Measurements from ENCODE around the gene KIF5A.
"Not testable (repeated sequence)": the region's sequence is repeated elsewhere in the genome, so short reads cannot be mapped to it uniquely, and the experiment has no call there.

Gene KIF5A

DNA sequence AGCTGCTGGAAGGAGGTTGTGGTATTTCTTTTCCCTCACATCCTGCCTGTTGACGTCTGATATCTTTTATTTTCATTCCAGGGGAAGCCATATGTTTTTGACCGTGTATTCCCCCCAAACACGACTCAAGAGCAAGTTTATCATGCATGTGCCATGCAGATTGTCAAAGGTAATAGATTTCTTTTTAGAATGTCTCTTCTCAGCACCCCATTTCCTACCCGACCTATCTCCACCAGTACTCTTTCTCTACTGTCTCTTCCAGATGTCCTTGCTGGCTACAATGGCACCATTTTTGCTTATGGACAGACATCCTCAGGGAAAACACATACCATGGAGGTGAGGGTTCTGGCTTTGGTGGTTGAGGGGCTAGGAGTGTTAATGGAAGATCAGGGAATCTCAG lies 13.5 kb downstream of the KIF5A start:
- POLR2A ChIA-PET: interaction anchor here (1.0 kb wide), 1 partner anchor 43 kb away, joined by 9 read pairs; the partner anchor contains the start of gene DDIT3
- CTCF ChIA-PET: interaction anchor here (1.6 to 3.7 kb wide), 2 partner anchors 20 to 27 kb away, joined by 5 to 15 read pairs; no protein-coding TSS in a partner anchor
- DNase-seq: peak in 2 of 3 donors; percentile 45 to 66
- Histone ChIP-seq H3K27me3 (replicated peaks in 2 of 5; ENCODE audit: control insufficient read depth in 4 of 5, insufficient read depth in 5 of 5, low read length in 4 of 5) (peaks cover 0 to 6% (median 0%) of the 10 kb centered on the region in 5 experiments), H3K36me3 (ENCODE audit: control insufficient read depth in 4 of 4, insufficient read depth in 4 of 4, low read length in 3 of 4) (peaks cover 0 to 2% (median 0%) of the 10 kb centered on the region in 4 experiments), H3K9me3 (ENCODE audit: control extremely low read depth in 1 of 5, control insufficient read depth in 4 of 5, insufficient read depth in 2 of 5, low read depth in 1 of 5, low read length in 4 of 5) (no peaks in the 10 kb centered on the region), H3K4me1 (ENCODE audit: control extremely low read depth in 1 of 4, control insufficient read depth in 4 of 4, insufficient read depth in 4 of 4, low read length in 3 of 4) (peaks cover 0 to 7% (median 2%) of the 10 kb centered on the region in 4 experiments), H3K4me3 (ENCODE audit: control insufficient read depth in 1 of 7, extremely low read depth in 1 of 7, insufficient read depth in 4 of 7, low read depth in 2 of 7, low read length in 6 of 7) (no peak overlapping the region), H3K27ac (ENCODE audit: insufficient read depth in 1 of 2, low read depth in 1 of 2, low read length in 2 of 2, poor library complexity in 1 of 2, severe bottlenecking in 2 of 2) (no peak overlapping the region)
- 6% methylated on average over 3 of the region's 4 CpGs for WGBS (ENCODE audit: insufficient coverage)

DNA sequence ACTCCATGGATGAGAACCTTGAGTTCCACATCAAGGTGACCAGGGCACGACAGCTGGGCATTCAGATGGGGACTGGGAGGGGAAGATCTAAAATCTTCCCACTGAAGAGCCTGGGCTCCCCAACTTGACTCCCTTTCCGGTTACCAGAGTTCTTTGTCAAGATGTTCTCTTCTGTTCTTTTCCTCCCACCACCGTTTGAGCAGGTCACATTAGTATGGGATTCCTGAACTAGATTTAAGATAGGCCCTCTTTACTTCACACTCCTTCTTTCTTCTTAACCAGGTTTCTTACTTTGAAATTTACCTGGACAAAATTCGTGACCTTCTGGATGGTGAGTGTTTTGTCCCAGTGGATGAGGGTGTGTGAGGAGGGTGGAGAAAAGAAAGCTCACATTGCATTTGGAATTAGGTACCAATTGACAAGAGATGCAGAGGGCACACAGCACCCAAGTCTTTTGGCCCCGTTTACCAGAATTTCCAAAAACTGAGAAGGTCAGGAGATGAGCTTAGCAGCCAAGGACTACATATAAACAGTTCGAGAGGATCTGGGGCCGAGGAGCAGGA lies 14.4 kb downstream of the KIF5A start:
- DNase-seq: no peak
- Histone ChIP-seq H3K4me3 (ENCODE audit: control insufficient read depth in 1 of 7, extremely low read depth in 1 of 7, insufficient read depth in 4 of 7, low read depth in 2 of 7, low read length in 6 of 7) (no peak overlapping the region), H3K27me3 (replicated peaks in 2 of 5; ENCODE audit: control insufficient read depth in 4 of 5, insufficient read depth in 5 of 5, low read length in 4 of 5) (peaks cover 0 to 6% (median 0%) of the 10 kb centered on the region in 5 experiments), H3K4me1 (ENCODE audit: control extremely low read depth in 1 of 4, control insufficient read depth in 4 of 4, insufficient read depth in 4 of 4, low read length in 3 of 4) (peaks cover 0 to 7% (median 2%) of the 10 kb centered on the region in 4 experiments), H3K36me3 (ENCODE audit: control insufficient read depth in 4 of 4, insufficient read depth in 4 of 4, low read length in 3 of 4) (peaks cover 0 to 2% (median 0%) of the 10 kb centered on the region in 4 experiments), H3K9me3 (ENCODE audit: control extremely low read depth in 1 of 5, control insufficient read depth in 4 of 5, insufficient read depth in 2 of 5, low read depth in 1 of 5, low read length in 4 of 5) (no peaks in the 10 kb centered on the region), H3K27ac (ENCODE audit: insufficient read depth in 1 of 2, low read depth in 1 of 2, low read length in 2 of 2, poor library complexity in 1 of 2, severe bottlenecking in 2 of 2) (no peak overlapping the region)
- CTCF ChIA-PET: interaction anchor here (0.6 to 3.7 kb wide), 2 partner anchors 19 to 163 kb away, joined by 4 to 15 read pairs; no protein-coding TSS in a partner anchor
- POLR2A ChIA-PET: interaction anchor here (0.5 kb wide), 1 partner anchor 44 kb away, joined by 3 read pairs; the partner anchor contains the start of gene DDIT3
- WGBS (ENCODE audit: insufficient coverage): 100% methylated on average over 4 of the region's 7 CpGs

DNA sequence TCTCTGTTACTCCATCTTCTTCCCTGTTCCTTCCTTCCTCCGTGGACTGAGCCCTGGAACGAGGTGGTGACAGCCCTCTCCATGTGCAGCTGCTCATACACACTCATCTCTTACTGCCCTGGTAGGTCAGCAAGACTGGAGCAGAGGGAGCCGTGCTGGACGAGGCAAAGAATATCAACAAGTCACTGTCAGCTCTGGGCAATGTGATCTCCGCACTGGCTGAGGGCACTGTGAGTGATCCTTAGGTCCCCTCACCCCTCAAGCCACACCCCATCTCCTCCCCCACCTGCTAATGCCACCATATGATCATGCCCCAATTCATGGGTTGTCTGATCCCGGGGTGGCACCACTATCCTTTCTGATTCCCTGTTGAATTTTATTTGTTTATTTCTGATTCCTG lies 19.0 kb downstream of the KIF5A start:
- Histone ChIP-seq H3K36me3 (ENCODE audit: control insufficient read depth in 4 of 4, insufficient read depth in 4 of 4, low read length in 3 of 4) (peaks cover 0 to 9% (median 1%) of the 10 kb centered on the region in 4 experiments), H3K4me1 (ENCODE audit: control extremely low read depth in 1 of 4, control insufficient read depth in 4 of 4, insufficient read depth in 4 of 4, low read length in 3 of 4) (no peaks in the 10 kb centered on the region), H3K27ac (ENCODE audit: insufficient read depth in 1 of 2, low read depth in 1 of 2, low read length in 2 of 2, poor library complexity in 1 of 2, severe bottlenecking in 2 of 2) (no peak overlapping the region), H3K4me3 (ENCODE audit: control insufficient read depth in 1 of 7, extremely low read depth in 1 of 7, insufficient read depth in 4 of 7, low read depth in 2 of 7, low read length in 6 of 7) (no peak overlapping the region), H3K27me3 (replicated peaks in 2 of 5; ENCODE audit: control insufficient read depth in 4 of 5, insufficient read depth in 5 of 5, low read length in 4 of 5) (peaks cover 0 to 5% (median 0%) of the 10 kb centered on the region in 5 experiments), H3K9me3 (ENCODE audit: control extremely low read depth in 1 of 5, control insufficient read depth in 4 of 5, insufficient read depth in 2 of 5, low read depth in 1 of 5, low read length in 4 of 5) (no peaks in the 10 kb centered on the region)
- 88% methylated on average over 2 of the region's 6 CpGs for WGBS (ENCODE audit: insufficient coverage)
- CTCF ChIA-PET: interaction anchor here (0.9 to 1.6 kb wide), 4 partner anchors 13 to 54 kb away, joined by 3 to 6 read pairs (median 3); no protein-coding TSS in a partner anchor
- DNase-seq: no peak
- POLR2A ChIA-PET: no interaction called here

DNA sequence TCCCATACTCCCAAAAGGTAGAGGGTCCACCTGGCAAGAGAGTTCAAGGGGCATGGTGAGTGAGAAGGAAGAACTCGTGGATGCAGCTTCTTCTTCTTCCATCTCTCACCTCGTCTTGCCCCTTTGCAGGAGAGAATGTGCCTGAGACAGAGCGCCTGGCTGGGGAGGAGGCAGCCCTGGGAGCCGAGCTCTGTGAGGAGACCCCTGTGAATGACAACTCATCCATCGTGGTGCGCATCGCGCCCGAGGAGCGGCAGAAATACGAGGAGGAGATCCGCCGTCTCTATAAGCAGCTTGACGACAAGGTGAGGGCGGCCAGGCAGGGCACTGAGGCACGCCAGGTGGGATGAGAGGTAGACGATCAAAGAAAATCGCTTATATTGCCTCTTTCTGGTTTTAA lies 20.0 kb downstream of the KIF5A start:
- no peaks in the 10 kb centered on the region for H3K9me3 ChIP-seq (ENCODE audit: control extremely low read depth in 1 of 5, control insufficient read depth in 4 of 5, insufficient read depth in 2 of 5, low read depth in 1 of 5, low read length in 4 of 5)
- 95% methylated on average over 15 of the region's 18 CpGs for WGBS (ENCODE audit: insufficient coverage)
- H3K27ac ChIP-seq (ENCODE audit: insufficient read depth in 1 of 2, low read depth in 1 of 2, low read length in 2 of 2, poor library complexity in 1 of 2, severe bottlenecking in 2 of 2): no peak overlapping the region
- DNase-seq: no peak
- no peaks in the 10 kb centered on the region for H3K4me1 ChIP-seq (ENCODE audit: control extremely low read depth in 1 of 4, control insufficient read depth in 4 of 4, insufficient read depth in 4 of 4, low read length in 3 of 4)
- H3K4me3 ChIP-seq (ENCODE audit: control insufficient read depth in 1 of 7, extremely low read depth in 1 of 7, insufficient read depth in 4 of 7, low read depth in 2 of 7, low read length in 6 of 7): no peak overlapping the region
- ChIA-PET POLR2A (no interaction called here), CTCF (interaction anchor here (1.5 to 1.6 kb wide), 2 partner anchors 14 to 52 kb away, joined by 3 to 6 read pairs; no protein-coding TSS in a partner anchor)
- H3K36me3 ChIP-seq (ENCODE audit: control insufficient read depth in 4 of 4, insufficient read depth in 4 of 4, low read length in 3 of 4): peaks cover 0 to 9% (median under 1%) of the 10 kb centered on the region in 4 experiments
- peaks cover 0 to 2% (median 0%) of the 10 kb centered on the region in 5 experiments for H3K27me3 ChIP-seq (replicated peaks in 2 of 5; ENCODE audit: control insufficient read depth in 4 of 5, insufficient read depth in 5 of 5, low read length in 4 of 5)

DNA sequence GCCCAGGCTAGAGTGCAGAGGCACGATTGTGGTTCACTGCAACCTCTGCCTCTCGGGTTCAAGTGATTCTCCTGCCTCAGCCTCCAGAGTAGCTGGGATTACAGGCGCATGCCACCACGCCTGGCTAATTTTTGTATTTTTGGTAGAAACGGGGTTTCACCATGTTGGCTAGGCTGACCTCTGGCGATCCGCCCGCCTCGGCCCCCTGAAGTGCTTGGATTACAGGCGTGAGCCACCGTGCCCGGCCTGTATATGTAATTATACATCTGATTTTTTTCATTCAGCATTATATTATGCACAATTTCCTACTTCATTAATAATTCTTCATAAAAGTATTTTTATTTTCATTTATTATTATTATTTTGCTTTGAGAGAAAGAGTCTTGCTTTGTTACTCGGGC lies 20.6 kb downstream of the KIF5A start:
- WGBS (ENCODE audit: insufficient coverage): 100% methylated on average over 2 of the region's 13 CpGs
- H3K27me3 ChIP-seq (replicated peaks in 2 of 5; ENCODE audit: control insufficient read depth in 4 of 5, insufficient read depth in 5 of 5, low read length in 4 of 5); H3K27ac ChIP-seq (ENCODE audit: insufficient read depth in 1 of 2, low read depth in 1 of 2, low read length in 2 of 2, poor library complexity in 1 of 2, severe bottlenecking in 2 of 2); DNase-seq; H3K4me3 ChIP-seq (ENCODE audit: control insufficient read depth in 1 of 7, extremely low read depth in 1 of 7, insufficient read depth in 4 of 7, low read depth in 2 of 7, low read length in 6 of 7); H3K9me3 ChIP-seq (ENCODE audit: control extremely low read depth in 1 of 5, control insufficient read depth in 4 of 5, insufficient read depth in 2 of 5, low read depth in 1 of 5, low read length in 4 of 5); H3K4me1 ChIP-seq (ENCODE audit: control extremely low read depth in 1 of 4, control insufficient read depth in 4 of 4, insufficient read depth in 4 of 4, low read length in 3 of 4); POLR2A ChIA-PET: not testable (repeated sequence)
- CTCF ChIA-PET: interaction anchor here (0.6 to 1.5 kb wide), 2 partner anchors 12 to 50 kb away, joined by 4 to 6 read pairs; no protein-coding TSS in a partner anchor
- peaks cover 0 to 10% (median 3%) of the 10 kb centered on the region in 4 experiments for H3K36me3 ChIP-seq (ENCODE audit: control insufficient read depth in 4 of 4, insufficient read depth in 4 of 4, low read length in 3 of 4)

DNA sequence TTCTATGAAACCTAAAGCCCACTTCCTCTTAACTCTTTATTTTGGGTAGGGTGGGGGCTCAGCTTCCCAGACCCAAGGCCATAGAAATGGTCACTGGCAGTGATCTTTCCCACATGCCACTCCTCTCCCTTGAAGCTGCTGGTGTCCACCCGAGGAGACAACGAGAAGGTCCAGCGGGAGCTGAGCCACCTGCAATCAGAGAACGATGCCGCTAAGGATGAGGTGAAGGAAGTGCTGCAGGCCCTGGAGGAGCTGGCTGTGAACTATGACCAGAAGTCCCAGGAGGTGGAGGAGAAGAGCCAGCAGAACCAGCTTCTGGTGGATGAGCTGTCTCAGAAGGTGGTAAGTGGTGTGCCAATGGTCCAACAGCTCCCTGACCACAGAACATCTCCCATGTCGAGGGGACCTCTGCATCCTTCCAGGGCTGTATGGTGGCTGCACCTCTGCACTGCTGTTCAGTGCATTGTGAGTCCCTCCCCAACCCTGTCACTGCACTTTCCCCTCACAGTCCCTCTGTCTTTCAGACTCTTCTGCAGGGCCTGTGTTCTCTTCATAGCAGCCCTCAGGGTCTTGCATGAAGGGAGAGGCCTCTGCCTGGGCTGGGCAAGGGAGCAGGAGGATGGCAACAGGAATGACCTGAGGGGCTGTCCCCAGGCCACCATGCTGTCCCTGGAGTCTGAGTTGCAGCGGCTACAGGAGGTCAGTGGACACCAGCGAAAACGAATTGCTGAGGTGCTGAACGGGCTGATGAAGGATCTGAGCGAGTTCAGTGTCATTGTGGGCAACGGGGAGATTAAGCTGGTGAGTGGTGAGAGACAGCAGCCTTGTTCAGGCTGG lies 22.3 kb downstream of the KIF5A start:
- ChIA-PET CTCF (interaction anchor here (1.0 to 2.3 kb wide), 8 partner anchors 9 to 114 kb away, joined by 3 to 11 read pairs (median 3); no protein-coding TSS in a partner anchor), POLR2A (no interaction called here)
- H3K4me1 ChIP-seq (ENCODE audit: control extremely low read depth in 1 of 4, control insufficient read depth in 4 of 4, insufficient read depth in 4 of 4, low read length in 3 of 4): no peaks in the 10 kb centered on the region
- peaks cover 0 to 8% (median 0%) of the 10 kb centered on the region in 5 experiments for H3K27me3 ChIP-seq (replicated peaks in 2 of 5; ENCODE audit: control insufficient read depth in 4 of 5, insufficient read depth in 5 of 5, low read length in 4 of 5)
- no peak for DNase-seq
- no peak overlapping the region for H3K27ac ChIP-seq (ENCODE audit: insufficient read depth in 1 of 2, low read depth in 1 of 2, low read length in 2 of 2, poor library complexity in 1 of 2, severe bottlenecking in 2 of 2)
- peaks cover 0 to 22% (median 5%) of the 10 kb centered on the region in 4 experiments for H3K36me3 ChIP-seq (ENCODE audit: control insufficient read depth in 4 of 4, insufficient read depth in 4 of 4, low read length in 3 of 4)
- WGBS (ENCODE audit: insufficient coverage): 100% methylated on average over 6 of the region's 12 CpGs
- no peaks in the 10 kb centered on the region for H3K9me3 ChIP-seq (ENCODE audit: control extremely low read depth in 1 of 5, control insufficient read depth in 4 of 5, insufficient read depth in 2 of 5, low read depth in 1 of 5, low read length in 4 of 5)
- H3K4me3 ChIP-seq (ENCODE audit: control insufficient read depth in 1 of 7, extremely low read depth in 1 of 7, insufficient read depth in 4 of 7, low read depth in 2 of 7, low read length in 6 of 7): no peak overlapping the region

Data from common myeloid progenitor, CD34-positive (primary cell).